NCI-H1436 treated with DMSO at 0.1 percent for 48 hours (cell line): ENCODE data around the gene SELENOW.
"Not testable (repeated sequence)": the region's sequence is repeated elsewhere in the genome, so short reads cannot be mapped to it uniquely, and the experiment has no call there.

Experiments
- DNase-seq: peaks from one replicate; lab custom pipeline; 2025; lab: John Stamatoyannopoulos, UW

The SELENOW gene

GRCh38 chr19:47781590-47782262 lies 3.2 kb downstream of the SELENOW start:
- no peak for DNase-seq

- no peak for DNase-seq
Observed at GRCh38 chr19:47786566-47786965, 8.1 kb downstream of the SELENOW start.

- not testable (repeated sequence) for DNase-seq
Observed at GRCh38 chr19:47787307-47787706, 8.8 kb downstream of the SELENOW start.

GRCh38 chr19:47789811-47790210 lies 11.3 kb downstream of the SELENOW start:
- DNase-seq: not testable (repeated sequence)

GRCh38 chr19:47790398-47790814 lies 11.9 kb downstream of the SELENOW start:
- DNase-seq: no peak

- DNase-seq: no peak
Observed at GRCh38 chr19:47792616-47793015, 14.1 kb downstream of the SELENOW start.

GRCh38 chr19:47794526-47794925 lies 16.0 kb downstream of the SELENOW start:
- DNase-seq: no peak

GRCh38 chr19:47796785-47797184 lies 18.3 kb downstream of the SELENOW start:
- no peak for DNase-seq

- no peak for DNase-seq
Observed at GRCh38 chr19:47797996-47798903, 19.7 kb downstream of the SELENOW start.

GRCh38 chr19:47798904-47799266 lies 20.4 kb downstream of the SELENOW start:
- DNase-seq: no peak

GRCh38 chr19:47801270-47801669 lies 22.8 kb downstream of the SELENOW start:
- DNase-seq: no peak

- DNase-seq: no peak
Observed at GRCh38 chr19:47802521-47803043, 24.1 kb downstream of the SELENOW start.

- DNase-seq: not testable (repeated sequence)
Observed at GRCh38 chr19:47803148-47803547, 24.6 kb downstream of the SELENOW start.

GRCh38 chr19:47803671-47804070 lies 25.2 kb downstream of the SELENOW start:
- not testable (repeated sequence) for DNase-seq

- not testable (repeated sequence) for DNase-seq
Observed at GRCh38 chr19:47804451-47804850, 25.9 kb downstream of the SELENOW start, which contains the start of gene TPRX1. TPRX1 (minus strand) TSS chr19:47804551; CDS start chr19:47804539, 12 bp downstream.

GRCh38 chr19:47805313-47805712 lies 26.8 kb downstream of the SELENOW start:
- DNase-seq: no peak

- no peak for DNase-seq
Observed at GRCh38 chr19:47806435-47806834, 27.9 kb downstream of the SELENOW start.

GRCh38 chr19:47813304-47813994 lies 34.9 kb downstream of the SELENOW start:
- DNase-seq: no peak

- DNase-seq: no peak
Observed at GRCh38 chr19:47813995-47814328, 35.5 kb downstream of the SELENOW start.

GRCh38 chr19:47816270-47816669 lies 37.8 kb downstream of the SELENOW start:
- DNase-seq: not testable (repeated sequence)

GRCh38 chr19:47818221-47818620 lies 39.7 kb downstream of the SELENOW start:
- not testable (repeated sequence) for DNase-seq

- DNase-seq: no peak
Observed at GRCh38 chr19:47819858-47820257, 41.4 kb downstream of the SELENOW start.
